K562 (cell line): ENCODE measurements around the gene STAT4.

Source experiments
- FOXK2 ChIP-seq, 2 experiments: fragments of 450-650 bp; IDR thresholded peaks in 1 of 2; conservative IDR thresholded peaks in 1 of 2; 2 replicates each; pipeline ENCODE4 v1.6.1; 2016; ENCODE audit warnings: low read depth in 2 of 2, mild to moderate bottlenecking in 1 of 2
- MYC ChIP-seq, 2 experiments: fragments of 250-450 bp in 1 of 2; sonication (Bioruptor Pico) in 1 of 2; IDR thresholded peaks; 2 replicates each; pipeline versions ENCODE4 v1.5.1 to v1.6.1; 2012 to 2021; ENCODE audit warnings: low read depth in 2 of 2, borderline replicate concordance in 1 of 2, improper control_type of control experiment in 1 of 2, low read length in 1 of 2, mild to moderate bottlenecking in 1 of 2, moderate library complexity in 1 of 2
- MYNN ChIP-seq, 2 experiments: sonication (generic); formaldehyde crosslinking in 1 of 2; IDR thresholded peaks; 2 replicates each; pipeline versions ENCODE4 v1.5.0 to v1.6.1; 2016 to 2020; ENCODE audit warnings: antibody characterized with exemption in 1 of 2, missing genetic modification reagents in 1 of 2
- NR2C1 ChIP-seq, 2 experiments: fragments of 450-650 bp; IDR thresholded peaks; 2 replicates each; pipeline ENCODE4 v1.6.1; 2017; ENCODE audit warnings: mild to moderate bottlenecking in 2 of 2, antibody characterized with exemption in 1 of 2, inconsistent platforms in 1 of 2, missing compliant biosample characterization in 1 of 2, missing genetic modification characterization in 1 of 2
- RFX5 ChIP-seq: IDR thresholded peaks from 2 replicates; pipeline ENCODE4 v1.6.1; 2011; ENCODE audit warnings: low read depth, mild to moderate bottlenecking, improper control_type of control experiment, low read length
- ZNF239 ChIP-seq: fragments of 250-450 bp; sonication (Bioruptor Pico); IDR thresholded peaks from 2 replicates; pipeline ENCODE4 v1.4.0; 2020; ENCODE audit warnings: mild to moderate bottlenecking
- TF ChIP-seq, protein P1 (sequence below): conservative IDR thresholded peaks from 2 replicates; pipeline ENCODE4 v1.6.1; 2011; ENCODE audit warnings: low read depth, mild to moderate bottlenecking, low read length; ENCODE audit not compliant: control insufficient read depth

DNA sequence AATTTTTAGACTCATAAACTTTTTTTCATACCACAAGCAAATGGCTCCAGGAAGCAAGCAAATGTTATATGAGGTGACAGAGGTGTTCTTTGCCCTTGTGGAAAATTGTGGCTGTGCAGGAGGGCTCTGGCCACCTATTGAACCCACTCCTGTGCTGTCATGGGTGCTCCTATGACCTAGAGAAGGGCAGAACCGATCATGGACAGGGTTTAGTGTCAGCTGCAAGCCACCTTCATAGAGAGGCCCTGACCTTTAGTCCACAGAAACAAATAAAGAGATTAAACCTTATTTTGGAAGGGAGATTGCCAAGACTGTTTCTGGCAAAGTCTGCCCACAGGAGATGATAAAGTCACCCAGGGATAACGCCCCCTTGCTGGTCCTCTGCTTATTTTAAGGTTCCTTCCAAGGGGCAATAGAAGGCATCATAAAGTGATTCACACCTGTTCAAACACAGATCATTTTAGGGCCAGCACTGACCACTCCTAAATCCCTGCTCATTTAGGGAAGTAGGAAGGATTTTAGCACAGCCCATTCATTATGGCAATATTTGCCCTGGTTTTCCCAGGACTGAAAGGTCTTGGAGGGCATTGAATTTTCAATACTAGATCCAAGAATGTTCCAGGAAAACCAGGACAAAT lies 26.1 kb upstream of the STAT4 start:
- TF ChIP-seq FOXK2 (conservative IDR thresholded peaks at IDR 0.05 in 1 of 2, IDR thresholded peaks at IDR 0.05 in 1 of 2; ENCODE audit: low read depth in 2 of 2) (no peak), ZNF239 (CRISPR knock-in tag) (no peak), RFX5 (no peak), NR2C1 (IDR thresholded peaks at IDR 0.05) (no peak), NR2C1 (tag; IDR thresholded peaks at IDR 0.05) (no peak), MYNN (IDR thresholded peaks at IDR 0.05) (no peak), MYNN (CRISPR knock-in tag; IDR thresholded peaks at IDR 0.05) (no peak), MYC (IDR thresholded peaks at IDR 0.05; ENCODE audit: low read depth, low read length) (no peak), MYC (CRISPR knock-in tag; IDR thresholded peaks at IDR 0.05; ENCODE audit: borderline replicate concordance, low read depth) (no peak)
- TF ChIP-seq, protein P1, sequence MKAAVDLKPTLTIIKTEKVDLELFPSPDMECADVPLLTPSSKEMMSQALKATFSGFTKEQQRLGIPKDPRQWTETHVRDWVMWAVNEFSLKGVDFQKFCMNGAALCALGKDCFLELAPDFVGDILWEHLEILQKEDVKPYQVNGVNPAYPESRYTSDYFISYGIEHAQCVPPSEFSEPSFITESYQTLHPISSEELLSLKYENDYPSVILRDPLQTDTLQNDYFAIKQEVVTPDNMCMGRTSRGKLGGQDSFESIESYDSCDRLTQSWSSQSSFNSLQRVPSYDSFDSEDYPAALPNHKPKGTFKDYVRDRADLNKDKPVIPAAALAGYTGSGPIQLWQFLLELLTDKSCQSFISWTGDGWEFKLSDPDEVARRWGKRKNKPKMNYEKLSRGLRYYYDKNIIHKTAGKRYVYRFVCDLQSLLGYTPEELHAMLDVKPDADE, result no peak
